Dermis microvascular lymphatic vessel endothelial cell (primary cell): ENCODE results near the gene TSPO2. TPM values are rescaled to one million over a fixed set of nuclear protein-coding genes. Genes with fewer than 3 reads are reported as not detected.
"Not testable (repeated sequence)": the region's sequence is repeated elsewhere in the genome, so short reads cannot be mapped to it uniquely, and the experiment has no call there.

Experiments used
- DNase-seq, 2 donors: peaks; one replicate each; pipeline versions ENCODE4 v3.0.0 to v3.0.0-alpha.2; 2010; ENCODE audit warnings: low read depth in 2 of 2
- total RNA-seq: library from RNA; depleted of rRNA; stranded (reverse); fragments of >200 nt; gene quantifications from 2 replicates; pipeline ENCODE4 v1.2.1, GENCODE V29; 2014

TSPO2 gene, protein sequence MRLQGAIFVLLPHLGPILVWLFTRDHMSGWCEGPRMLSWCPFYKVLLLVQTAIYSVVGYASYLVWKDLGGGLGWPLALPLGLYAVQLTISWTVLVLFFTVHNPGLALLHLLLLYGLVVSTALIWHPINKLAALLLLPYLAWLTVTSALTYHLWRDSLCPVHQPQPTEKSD
- not detected in 2 replicates for total RNA-seq

DNA sequence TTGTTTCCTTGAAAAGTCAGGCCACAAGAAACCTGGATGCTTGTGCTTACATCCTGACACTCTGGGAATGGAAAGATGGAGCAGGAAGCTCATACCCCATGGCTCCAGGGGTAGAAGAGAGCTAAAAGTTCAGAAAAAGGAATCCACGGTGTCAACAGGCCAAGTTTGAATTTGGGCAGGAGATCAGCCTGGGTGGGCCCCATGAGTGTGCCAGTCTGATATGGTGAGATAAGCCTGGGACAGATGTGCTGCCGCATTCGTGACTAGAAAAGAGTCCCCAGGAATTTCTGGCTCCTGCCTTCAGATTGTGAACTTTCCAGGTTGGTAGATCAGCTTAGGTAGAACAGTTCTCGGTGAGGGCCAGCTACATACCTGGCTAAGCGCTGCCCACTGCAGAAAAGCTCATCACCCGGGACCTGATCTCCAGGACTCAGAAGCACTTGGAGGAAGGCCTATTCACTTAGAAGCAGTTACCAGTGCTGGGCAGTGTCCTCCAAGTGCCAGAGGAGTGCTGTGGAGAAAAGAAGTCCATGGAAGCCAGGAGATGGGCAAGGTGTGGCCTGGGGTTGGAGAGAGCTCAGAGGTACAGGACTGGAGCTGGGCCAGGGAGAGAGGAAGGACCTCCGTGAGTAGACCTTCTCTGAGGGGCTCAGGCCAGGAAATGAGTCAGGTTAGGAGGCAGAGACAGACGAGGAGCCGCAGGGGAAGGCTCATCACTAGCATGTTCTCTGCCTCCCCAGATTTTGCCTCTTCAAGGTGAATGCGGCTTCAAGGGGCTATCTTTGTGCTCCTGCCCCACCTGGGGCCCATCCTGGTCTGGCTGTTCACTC is at the start of gene TSPO2:
TSPO2 (plus strand) TSS at position 242 of the 830 bp plus-strand sequence; CDS start at position 761, 519 bp downstream.
- DNase-seq, result no peak

DNA sequence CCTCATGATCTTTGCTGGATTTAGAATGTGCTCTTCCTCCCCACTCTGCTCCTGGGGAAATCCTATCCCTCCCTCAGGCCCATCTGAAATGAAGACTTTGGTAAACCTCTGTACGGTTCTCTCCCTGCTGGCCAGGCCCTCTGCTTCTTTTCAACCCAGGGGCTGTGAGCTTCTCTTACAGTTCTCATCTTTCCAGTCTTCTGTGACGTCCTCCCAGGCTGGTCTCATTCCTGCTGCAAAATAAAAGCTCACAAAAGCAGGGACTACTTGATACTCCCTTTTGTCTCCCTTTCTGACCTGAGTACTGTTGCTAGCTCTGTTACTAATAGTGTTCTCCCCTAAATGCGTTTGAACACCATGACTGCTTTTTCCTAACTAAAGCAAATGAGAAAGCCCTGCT is 49.5 kb upstream of the TSPO2 start:
- DNase-seq, result no peak

DNA sequence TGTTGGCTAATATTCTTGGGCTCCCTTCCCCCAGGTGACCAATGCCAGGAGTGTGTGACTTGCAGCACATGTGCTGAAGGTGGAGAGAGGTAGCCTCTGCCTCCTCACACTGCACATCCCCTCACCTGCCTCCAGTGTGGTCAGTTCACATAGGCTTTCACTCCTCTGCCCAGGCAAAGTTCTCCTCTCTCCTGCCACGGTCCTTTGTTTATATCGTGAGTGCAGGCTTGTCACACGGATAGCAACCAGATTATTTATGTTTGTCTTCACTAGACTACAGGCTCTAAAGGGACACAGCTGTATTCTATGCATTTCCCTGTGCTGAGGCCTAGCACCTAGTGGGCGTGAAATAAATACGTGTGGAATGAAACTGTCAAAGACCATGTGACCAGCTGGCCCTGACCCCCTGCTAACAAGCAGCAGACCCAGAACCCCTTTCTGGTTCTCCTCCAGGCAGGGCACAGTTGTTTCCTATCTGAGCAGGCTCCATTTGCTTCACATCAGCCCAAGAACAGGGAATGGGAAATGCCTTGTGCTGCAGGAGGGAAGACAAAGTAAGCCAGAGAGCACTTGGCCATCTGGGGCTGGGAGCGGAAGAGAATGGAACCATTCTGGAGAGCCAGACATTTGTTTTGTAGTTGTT is 45.6 kb upstream of the TSPO2 start:
- peak in 1 of 2 donors; percentile 80 for DNase-seq

DNA sequence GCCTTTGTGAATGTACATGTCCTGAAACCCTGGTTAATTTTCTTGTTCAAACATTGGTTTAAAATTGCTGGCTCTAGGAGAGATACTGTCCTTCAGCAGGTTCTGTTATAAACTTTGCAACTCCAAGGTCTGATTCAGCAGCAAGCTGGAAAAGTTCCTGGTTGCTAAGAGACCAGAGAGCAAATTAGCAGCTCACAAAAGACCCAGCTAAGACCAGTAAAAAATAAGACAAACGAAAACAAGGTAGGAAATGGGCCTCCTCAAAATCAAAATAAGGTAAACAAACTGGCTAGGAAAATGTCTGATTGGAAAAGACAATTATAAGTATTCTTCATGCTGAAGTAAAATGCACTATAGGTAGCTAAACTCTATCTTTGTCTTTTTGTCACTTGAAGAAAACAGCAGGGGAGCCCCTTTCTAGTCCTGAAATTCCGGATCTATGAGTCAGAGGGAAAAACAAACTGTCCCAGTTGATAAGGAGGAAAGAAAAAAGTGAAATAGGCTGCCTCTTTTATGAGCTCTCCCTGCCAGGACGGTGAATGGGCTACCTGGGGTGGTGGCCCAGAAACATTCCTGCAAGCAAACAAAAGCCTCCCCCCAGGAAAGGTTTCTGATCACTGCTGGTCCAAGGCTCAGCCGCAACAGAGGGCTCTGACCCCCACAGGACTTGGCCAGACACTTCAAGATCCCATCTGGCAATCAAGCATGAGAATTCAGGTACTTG is 44.9 kb upstream of the TSPO2 start:
- peak in 1 of 2 donors; percentile 84 for DNase-seq

DNA sequence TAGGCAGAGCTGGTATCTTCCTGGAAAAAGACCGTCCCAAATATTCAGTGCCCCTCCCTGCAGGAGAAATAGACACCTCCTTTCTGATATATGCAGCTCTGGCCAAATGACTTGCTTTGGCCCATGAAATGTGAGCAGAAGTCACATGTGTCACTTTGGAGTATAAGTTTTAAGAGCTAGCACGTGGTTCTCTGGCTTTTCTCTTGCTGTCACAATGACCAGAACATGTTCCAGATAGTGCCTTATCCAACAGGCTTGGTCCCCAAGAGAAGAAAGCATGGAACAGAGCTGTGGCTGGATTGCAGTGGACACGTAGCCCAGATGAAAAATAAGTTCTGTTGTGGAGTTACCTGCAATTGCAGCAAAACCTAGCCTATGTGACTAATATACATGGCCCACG is 43.6 kb upstream of the TSPO2 start:
- DNase-seq, result no peak

DNA sequence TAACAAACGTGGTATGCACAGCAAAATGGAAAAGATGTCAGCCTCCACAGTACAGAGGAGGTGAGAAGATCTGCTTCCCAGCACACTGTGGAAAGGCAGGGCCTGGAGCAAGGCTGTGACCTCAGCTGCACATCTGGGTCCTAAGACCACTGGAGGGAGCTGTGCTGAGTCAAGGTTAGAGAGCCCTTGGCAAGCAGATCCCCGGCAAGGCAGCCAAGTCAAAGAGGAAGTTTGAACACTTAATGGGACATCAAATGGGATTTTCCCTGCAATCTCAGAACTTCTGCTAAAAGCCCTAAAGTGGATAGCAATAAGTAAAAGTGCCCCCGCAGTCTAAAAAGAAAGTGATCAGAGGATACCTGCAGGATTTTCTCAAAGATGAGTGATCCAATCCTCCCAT is 42.7 kb upstream of the TSPO2 start:
- peak in 1 of 2 donors; percentile 55 for DNase-seq

DNA sequence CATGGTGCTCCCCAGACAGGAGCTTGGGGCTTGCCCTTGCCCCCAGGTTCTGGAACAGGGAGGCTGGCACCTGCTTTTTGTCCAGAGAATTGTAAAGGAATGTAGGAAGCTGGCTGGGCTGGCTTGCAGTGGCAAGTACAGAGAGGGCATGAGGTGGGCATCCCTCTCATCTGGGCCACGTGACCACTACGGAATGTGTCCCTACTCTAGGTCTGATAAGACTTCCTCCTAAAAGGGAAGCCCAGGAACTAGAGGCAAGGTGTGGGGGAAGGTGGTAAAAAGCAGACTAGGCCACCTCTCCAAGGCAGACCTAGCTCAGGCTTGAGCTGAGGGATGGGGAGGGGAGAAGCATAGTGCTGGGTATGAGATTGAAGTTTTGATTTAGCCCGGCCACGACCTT is 42.0 kb upstream of the TSPO2 start:
- DNase-seq, result no peak

DNA sequence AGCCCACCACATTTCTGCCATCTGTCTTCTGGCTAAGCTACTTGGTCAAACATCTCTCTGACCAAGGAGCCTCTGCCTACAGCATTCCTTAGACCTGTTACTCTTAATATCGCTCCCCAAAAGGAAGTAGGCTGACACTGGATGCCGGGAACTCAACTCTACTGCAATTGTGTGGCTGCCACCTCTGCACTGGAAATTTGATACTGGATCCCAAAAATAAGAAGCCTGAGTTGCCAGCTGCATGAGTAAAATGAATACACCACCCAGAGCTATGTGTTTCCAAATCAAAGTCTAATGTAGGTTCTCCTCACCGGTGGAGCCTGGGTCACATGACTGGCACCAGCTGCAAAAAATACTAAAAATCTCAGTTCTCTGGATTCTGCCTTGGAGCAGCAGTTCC is 40.1 kb upstream of the TSPO2 start:
- no peak for DNase-seq

DNA sequence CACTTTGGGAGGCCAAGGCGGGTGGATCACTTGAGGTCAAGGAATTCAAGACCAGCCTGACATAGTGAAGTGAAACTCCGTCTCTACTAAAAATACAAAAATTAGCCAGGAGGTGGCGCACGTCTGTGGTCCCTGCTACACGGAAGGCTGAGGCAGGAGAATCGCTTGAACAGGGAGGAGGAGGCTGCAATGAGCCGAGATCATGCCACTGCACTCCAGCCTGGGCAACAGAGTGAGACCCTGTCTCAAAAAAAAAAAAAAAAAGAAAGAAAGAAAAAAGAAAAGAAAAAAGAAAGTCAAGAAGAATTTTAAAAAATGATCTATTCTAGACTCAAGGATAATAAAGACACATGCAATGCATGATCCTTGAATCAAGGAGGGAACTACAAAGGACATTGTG is 36.0 kb upstream of the TSPO2 start:
- DNase-seq, result peak; percentile 28 to 65

DNA sequence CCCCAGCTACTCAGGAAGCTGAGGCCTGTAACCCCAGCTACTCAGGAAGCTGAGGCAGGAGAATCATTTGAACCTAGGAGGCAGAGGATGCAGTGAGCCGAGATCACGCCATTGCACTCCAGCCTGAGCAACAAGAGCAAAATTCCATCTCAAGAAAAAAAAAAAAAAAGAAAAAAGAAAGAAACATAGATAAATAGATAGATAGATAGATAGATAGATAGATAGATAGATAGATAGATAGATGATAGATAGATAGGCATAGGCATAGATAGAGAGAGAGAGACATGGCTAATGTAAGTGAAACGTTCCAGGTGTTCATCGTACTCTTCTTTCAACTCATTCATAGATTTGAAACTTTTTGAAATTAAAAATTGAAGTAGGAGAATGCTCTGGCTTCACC is 35.3 kb upstream of the TSPO2 start:
- DNase-seq, result not testable (repeated sequence)

DNA sequence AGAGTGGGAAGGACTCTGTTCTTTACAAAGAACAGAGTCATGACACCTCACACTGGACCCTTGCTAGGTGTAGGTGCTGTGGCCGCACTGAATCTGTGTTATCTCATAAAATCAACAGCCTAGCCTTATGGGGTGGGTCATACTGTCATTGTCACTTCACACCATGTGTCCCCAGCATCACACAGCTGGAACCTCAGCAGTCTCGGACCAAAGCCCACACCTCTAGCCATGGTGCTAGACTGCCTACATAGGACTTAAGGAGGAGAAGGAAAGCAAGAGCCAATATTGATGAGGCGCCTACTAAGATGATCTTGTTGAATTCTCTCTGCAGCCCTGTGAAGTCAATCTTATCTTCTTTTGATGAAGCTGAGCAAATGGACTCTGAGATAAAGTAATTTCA is 34.3 kb upstream of the TSPO2 start:
- DNase-seq, result no peak

DNA sequence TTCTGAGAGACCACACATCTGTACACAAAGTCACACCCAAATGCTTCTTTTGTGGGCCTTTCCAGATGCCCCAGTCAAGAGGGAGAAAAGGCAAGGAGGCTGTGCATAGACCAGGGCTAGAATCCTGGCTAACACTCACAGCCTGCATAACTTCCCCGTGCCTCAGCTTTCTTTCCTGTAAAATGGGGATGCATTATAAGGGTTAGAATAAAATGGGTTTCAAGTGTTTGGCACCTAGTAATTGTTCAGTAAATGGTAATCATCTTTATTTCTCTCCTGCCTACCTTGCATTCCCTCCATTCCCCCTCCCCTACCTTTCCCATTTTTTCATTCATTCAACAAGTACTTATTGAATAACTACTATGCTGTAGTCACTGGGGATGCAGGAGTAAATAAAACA is 32.6 kb upstream of the TSPO2 start:
- DNase-seq, result no peak

DNA sequence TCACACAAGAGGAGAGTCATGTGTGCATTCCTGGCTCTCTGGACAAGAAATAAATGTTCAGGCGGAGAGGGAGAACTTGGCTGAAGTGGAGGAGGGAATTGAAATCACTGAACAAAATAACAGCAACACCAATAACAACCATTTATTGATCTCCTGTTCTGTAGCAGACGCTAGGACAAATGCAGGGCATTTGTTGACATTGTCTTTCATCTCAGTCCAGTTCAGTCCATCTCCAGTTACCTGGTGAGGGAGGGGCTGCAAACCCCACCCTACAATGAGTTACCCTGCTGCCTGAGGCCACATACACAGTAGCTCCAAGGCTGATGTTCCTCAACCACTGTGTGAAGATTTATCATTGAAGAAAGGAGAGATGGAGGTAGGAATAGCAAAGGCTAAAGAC is 30.6 kb upstream of the TSPO2 start:
- no peak for DNase-seq

DNA sequence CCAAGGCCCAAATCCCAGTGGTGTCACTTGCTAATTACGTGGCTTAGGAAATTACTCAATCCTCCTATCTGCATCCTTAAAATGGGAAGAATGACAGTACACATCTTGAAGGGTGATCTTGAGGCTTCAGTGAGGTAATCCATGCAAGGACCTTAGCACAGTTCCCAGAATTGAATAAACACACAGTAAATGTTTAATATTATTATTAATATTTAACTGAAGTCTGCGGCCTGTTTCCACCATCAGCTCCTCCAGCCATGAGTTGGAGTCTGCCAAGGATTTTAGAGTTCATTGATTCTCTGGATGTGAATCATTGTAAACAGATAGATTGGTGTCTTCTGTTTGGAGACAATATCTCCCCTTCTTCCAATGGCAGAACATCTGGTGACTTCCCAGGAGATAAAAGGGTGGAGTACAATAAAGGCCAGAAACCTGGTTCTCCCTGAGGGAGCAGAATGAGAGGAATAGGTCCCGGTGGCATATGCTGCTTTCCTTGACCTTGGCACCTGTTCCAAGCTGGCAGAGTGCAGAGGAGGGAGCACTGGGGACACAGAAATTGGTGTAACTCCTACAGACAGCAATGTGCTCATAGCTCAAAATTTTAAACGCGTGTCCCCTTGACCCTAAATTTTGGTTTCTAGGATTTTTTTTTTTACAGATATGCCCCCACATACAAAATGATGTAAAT is 28.7 kb upstream of the TSPO2 start:
- no peak for DNase-seq

DNA sequence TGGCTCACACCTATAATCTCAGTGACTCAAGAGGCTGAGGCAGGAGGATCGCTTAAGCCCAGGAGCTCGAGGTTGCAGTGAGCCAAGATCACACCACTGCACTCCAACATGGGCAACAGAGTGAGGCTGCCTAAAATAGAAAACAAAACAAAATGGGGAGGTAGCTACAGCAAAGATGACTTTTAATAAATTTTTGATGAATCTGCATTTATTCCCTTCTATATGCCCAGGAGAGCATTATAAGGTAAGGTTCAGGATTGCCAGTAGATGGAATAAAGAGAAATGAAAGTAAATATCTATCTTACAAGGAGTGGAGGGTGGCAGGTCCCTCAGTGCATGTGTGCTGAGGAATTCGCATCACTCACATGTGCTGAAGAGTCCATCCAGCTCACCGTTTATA is 27.5 kb upstream of the TSPO2 start:
- no peak for DNase-seq

DNA sequence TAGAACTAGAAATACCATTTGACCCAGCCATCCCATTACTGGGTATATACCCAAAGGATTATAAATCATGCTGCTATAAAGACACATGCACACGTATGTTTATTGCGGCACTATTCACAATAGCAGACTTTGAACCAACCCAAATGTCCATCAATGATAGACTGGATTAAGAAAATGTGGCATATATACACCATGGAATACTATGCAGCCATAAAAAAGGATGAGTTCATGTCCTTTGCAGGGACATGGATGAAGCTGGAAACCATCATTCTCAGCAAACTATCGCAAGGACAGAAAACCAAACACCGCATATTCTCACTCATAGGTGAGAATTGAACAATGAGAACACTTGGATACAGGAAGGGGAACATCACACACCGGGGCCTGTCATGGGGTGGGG is 26.4 kb upstream of the TSPO2 start:
- DNase-seq, result not testable (repeated sequence)

DNA sequence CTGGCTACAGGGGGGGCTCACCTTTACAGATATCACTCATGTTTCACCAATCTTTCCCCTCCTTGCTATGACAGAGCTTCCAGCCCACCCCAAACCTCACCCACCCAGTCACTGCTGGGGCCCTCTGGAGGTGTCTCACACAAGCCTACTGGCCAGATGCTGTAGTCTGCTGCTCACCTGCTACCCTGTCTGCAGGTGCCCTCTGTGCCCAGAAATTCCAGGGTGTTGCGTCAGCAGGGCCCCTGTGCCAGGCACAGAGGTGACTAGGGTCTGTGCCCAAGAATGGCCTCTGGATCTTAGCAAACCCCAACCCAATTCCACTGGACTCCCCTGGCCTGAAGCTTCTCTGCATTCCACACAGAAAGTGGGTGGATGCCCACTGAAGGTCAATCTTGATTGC is 24.6 kb upstream of the TSPO2 start:
- DNase-seq, result no peak

DNA sequence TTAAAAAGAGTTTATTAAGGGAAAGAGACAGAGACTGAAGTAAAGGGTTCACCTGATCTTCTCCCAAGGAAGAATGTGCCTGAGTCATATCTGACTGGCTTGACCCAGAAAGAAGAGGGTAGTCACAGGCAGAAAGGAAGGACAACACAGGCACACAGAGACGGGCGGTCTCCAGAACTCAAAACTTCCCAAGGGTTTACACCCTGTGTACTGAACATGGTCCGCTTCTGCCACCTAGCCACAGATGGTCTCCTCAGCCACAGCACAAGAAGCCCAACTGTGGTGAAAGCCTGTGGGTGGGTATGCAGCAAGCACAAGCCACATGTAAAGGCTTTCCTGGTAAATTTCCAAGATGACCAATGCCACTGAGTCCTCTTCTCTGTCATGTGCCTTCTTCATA is 20.4 kb upstream of the TSPO2 start:
- DNase-seq, result peak in 1 of 2 donors; percentile 44

DNA sequence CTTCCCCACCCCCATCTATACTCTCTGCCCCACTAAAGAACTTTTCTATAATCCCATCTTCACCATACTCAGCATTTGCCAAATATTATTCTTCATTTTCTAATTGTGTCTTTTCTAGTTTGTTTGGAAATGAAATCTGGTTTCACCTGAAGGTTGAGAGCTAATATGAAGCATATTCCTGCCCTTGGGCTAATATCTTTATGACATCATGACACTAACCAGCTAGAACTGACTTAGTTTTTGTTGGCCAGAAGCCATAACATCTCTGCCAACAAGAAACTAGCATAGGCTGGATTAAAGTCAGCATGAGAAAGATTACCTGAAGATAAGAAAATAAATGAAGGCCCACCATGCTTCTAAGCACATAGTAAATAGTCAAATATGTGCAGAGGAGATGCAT is 20.0 kb upstream of the TSPO2 start:
- DNase-seq, result peak in 1 of 2 donors; percentile 50

DNA sequence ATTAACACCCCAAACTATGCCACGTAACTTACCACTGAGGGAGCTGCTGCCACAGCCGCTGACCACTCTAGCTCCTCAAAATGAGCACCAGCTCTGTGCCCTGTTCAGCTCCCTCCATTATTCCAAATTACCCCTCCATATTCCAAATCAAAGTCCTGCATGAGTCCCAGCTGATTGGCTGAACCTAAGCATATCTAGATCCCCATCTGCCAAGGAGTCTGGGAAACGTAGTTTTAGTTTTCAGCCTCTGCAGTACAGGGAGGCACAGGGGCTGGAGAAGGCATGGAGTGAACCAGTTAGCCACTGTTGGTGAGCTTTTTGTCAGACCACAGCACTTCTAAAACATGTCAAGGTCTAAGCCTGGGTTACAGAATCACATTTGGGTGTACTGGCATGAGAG is 19.2 kb upstream of the TSPO2 start:
- DNase-seq, result no peak

DNA sequence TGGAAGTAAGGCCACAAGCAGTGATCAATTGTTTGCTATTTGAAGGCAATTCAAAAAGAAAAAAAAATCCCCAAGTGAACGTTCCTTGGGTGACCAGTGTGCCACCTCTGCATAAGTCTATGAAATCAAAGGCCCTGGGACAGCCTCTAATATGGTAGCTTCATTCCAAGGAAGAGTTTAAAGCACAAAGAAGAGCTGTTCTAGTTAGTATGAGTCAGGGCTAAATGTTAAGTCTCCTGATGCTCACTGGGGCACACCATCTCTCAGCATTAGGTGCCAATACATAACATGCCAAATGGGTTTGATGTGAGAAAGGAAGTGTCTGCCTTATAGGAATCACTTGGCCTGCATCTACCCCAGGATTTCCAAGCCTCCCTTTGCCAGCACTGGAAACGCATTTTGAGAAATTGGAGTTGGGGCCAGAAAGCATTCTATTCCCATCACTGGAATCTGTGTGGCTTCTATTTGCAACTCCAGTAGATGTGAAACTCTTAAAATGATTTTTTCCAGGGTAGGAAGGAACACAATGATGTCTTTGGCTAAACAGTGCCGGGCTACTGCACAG is 16.2 kb upstream of the TSPO2 start:
- no peak for DNase-seq
